DMS53 treated with DMSO at 0.1 percent for 48 hours (cell line): ENCODE measurements around the gene B3GNT5.

Experiments
- DNase-seq: peaks from one replicate; lab custom pipeline; 2025; ENCODE audit not compliant: unreplicated experiment; lab: John Stamatoyannopoulos, UW

The B3GNT5 gene

DNA sequence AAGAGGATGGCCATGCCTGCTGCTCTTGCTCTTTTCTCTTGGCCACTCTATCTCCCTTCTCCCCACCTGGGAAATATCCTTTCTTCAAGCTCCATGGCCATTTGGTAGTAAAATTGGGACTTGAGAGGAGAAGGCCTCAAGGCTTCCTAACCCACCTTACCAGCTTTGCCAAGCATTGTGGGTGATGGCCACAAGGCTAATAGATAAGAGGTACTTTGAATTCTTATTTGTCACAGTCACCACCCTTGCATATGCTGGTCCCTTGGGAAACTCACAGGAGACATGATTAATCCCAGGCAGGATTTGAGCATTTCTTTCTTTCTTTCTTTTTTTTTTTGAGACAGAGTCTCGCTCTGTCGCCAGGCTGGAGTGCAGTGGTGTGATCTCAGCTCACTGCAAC lies 37.2 kb downstream of the B3GNT5 start:
- no peak for DNase-seq

DNA sequence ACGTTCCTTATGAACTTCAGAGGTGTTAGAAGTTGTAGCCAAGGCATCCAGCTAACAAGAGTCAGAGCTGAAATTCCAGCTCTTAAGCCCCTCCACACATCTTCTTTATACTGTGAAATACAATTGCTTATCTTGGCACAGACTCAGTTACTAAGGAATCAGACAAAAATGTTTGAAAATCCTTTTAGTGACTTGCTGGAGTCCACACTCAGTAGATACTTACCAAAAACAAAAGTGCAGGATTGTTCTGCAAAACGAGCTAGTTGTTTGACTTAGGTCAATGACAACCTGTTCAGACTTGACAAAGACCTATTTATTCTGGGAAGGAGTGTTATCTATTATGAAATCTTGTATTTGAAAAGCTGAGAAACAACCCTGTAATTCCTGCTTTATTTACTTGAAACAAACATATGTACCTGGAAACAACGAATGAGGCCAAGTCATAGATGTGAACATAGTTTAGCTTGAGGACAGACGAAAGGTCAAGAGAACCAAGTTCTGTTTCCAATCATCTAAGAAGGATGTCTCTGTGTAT lies 38.5 kb downstream of the B3GNT5 start:
- DNase-seq: no peak

DNA sequence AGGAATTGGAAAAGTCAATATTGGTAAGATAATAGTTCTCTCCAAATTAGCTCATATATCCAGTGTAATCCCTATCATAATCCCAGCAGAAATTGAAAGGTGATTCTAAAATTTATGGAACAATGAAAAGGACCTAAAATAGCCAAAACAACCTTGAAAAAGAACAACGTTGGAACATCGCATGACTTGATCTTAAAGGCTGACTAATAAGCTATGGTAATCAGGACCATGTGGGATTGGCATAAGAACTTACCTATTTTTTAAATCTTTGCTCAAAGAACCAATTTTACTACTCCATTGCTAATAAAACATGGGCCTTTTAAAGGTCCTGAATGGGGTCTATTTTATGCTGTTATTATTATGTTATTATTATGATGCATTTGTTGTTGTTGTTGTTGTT lies 40.9 kb downstream of the B3GNT5 start:
- no peak for DNase-seq

DNA sequence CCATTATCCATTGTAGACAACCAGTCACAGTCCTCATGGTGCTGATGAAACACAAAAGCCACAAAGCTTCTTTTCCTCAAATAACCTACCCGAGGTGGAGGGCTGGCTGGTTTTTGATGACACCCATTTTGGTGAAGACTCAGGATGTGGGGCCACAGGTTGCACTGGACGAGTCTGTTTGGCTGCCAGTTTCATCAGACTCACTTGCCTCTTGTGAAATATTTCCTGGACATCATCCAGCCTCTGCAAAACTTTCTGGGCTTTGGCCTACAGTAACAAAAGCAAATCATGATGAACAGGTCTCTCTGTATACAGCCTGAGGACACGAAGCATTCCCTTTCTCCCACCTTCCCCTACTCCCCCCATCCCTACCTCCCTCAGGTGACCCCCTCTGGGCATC lies 42.2 kb downstream of the B3GNT5 start:
- DNase-seq: no peak

DNA sequence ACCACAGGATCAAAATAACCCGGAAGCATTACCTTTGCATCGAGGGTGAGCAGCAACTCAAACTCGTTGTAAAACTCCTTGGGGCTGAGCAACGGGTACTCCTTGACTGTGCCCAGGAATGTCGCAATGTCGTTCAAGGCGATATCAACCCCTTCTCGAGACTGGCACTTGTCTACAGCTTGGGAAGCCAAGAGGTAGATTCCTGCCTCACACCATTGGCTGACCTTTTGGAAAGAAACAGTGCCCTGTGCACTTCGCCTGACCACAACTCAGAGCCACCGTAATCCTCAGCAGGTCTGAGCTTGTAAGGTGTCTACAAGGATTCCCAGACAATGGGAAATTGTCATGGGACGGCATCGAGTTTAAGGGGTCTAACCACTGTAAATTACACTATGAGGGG lies 43.9 kb downstream of the B3GNT5 start:
- DNase-seq: no peak

DNA sequence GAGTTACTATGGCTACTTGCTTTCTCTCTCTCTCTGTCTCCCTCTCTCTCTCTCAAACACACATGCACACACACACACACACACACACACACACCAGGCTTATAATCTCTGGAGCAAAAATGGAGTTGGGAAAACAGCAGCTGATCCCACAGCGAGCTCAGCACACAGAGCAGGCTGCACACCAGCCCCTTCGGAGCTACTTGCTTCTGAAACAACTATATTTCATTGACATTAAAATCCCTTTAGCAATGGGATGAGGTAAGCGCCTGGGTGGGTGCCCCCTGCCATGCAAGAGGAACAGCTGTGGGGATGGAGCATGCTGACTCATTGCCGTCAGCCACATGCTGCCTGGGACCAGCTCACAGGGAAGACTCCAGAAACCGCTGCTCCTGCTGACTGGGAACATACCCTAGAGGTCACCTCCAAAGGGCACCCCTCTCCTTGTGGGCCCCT lies 45.7 kb downstream of the B3GNT5 start:
- DNase-seq: peak; percentile 23

DNA sequence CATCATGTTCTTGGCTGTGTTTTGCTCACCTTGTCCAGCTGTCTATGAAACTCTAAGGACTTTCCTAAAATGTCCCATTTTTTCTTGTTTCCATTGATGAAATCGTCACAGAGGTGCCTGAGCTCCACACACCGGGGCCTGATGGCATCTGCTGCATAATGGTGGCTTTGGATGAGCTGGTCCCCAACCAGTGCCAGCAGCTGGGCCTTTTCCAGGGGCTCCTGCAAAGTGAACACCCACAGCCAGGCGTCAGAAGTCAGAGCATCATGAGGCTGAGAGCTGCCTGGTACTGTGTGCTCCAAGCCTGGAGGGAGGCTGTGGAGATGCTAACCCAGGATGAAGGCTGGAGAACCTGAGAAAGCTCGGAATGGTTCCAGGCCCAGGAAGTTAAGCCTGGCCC lies 46.9 kb downstream of the B3GNT5 start:
- DNase-seq: no peak

DNA sequence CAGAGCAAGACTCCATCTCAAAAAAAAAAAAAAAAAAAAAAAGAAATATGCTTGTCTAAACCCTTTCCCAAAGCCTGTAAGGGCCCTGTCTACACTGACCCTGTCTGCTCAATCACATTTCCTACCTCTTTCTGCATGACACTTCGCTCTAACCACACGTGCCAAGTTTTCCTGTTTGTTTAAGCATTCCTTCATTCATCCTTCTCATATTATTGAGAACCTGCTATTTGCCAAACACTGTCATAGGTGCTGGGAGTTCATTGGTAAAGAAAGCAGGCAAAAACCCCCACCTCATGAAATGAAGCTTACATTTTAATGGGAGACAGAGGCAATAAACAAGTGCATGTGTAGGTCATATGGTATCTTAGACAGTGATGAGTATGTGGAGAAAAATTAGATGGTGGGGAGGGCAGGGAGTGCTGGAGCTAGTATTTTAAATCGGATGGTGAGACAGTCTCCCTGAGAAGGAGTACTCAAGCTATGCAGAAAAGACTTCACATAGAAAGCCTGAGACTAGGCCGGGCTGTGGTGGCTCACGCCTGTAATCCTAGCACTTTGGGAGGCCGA lies 48.0 kb downstream of the B3GNT5 start:
- no peak for DNase-seq

DNA sequence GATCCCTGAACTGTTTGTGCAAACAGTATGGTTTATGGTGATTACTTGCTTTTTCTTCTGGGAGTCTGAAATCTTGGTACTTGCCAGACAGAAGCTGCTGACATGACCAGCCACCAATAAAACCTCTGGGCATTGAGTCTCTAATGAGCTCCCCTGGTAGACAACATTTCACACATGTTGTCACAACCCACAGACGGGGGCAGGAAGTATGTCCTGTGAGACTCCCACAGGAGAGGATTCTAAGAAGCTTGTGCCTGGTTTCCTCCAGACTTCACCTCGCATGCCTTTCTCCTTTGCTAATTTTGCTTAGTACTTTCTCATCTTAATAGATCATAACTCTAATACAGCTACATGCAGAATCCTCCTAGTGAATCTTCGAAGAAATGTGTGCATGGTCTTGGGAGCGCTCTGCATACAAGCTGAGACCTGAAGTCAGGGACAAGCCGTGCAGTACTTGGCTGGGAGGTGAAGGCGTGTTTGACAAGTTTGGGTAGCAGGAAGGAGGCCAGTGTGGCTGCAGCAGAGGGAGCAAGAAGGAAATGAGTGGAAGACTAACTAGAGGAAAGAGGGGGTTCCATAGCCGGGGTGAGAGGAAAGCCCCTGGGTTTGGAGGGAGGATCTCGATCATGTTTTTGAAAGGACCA lies 49.0 kb downstream of the B3GNT5 start:
- no peak for DNase-seq

DNA sequence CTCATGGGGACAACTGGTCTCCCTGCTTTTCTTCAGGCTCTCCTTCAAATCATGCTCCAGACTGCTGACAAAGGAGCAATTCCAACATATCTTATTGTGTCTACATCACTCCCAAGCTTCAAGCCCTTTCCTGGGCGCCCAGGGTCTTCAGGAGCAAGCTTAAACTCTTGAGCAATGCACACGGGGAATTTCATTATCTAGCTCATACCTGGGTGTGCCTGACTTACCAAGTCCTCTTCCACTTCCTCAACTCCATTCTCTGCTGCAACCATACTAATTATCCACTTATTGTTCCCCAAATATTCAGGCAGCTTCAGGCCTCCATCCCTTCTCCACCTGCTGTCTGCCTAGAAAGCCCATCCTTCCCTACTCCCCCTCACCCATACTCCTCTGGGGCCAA lies 50.6 kb downstream of the B3GNT5 start:
- no peak for DNase-seq

DNA sequence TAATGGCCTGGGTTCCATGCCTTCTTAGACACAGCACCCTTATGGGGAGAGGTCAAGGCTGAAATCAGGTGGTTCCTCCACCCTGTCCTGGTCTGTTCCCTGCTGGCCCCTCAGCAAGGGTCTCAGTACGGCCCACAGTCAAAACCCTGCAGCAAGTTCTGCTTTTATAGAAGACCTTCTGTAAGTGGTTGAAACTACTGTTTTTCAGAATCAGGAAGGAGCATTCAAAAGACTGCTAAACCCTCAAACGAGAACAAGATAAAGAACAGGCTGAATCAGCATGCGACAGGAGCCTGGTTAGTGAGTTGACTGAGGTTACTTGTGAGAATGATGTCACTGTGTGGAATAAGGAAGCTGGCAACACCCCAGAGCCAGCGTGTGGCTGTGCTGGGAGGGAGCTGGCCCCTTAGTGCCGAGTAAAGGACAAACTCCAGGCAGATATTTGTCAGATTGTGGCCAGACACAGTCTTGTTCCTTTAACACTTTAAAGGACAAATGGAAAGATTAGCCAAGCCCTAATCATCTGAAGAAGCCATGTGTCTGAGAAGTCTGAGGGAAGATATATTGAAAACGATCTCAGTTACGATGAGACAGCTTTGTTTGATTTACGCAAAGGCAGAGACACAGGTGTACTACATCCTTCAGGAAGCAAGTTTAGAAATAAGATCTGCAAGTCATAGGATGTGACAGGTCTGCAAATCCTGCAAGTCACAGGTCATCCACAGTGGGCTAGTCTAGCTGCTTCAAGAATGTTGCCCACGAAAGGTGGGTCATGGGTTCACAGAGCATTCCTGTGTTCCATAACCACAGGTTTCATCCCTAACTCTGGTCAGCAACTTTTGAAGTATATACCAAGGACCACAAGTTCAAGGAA lies 54.0 kb downstream of the B3GNT5 start:
- peak; percentile 56 for DNase-seq

DNA sequence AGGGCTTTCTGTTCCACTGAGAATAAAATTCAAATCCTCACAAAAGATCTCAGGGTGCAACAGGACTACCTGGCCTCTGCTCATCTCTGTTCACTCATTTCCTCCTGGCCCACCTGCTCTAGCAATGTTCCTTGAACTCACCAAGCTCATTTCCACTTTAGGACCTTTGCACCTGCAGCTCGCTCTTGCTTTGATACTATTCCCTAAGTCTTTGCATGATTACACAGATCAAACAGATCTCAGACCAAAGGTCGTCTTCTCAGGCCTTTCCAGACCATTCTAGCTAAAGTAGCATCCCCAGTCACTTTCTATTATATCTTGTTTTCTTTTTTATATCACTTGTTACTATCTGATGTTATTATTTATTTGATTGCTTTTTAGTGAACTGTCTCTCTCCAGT lies 54.7 kb downstream of the B3GNT5 start:
- no peak for DNase-seq

DNA sequence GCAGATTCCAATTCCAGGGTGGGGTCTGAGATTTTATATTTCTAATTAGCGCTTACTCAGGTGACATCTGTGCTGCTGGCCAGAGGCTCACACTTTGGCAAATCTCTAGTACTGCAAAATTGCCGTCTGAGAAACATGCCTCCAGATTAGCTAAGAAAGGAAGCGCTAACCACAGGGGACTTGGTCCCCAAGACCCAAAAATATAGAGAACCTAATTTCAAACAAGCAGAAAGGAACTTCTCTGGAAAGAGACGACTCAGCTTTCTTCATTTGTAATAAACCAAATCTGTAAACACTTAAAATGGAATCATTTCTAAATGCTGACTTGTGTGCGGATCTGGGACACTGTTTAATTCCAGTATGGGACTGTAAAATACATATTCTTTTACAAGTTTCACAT lies 55.7 kb downstream of the B3GNT5 start:
- DNase-seq: no peak

DNA sequence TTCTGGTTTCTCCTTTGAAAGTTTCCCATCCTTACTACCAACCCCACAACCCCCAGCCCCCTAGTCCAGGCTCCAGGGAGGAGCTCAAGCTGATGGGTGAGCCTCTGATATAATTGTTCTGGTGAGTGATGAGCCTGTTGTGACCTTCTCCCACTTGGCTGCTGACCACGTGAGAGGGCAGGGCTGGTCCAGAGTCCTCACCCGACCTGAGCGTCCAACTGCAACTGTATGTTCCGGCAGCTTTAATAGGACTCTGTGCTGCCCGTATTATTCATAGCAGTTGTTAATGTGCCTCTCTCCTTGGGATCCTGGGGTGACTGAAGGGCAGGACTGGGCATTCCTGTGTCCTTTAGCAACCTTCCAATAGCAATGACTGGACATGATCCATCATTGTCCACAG lies 56.2 kb downstream of the B3GNT5 start:
- DNase-seq: no peak

DNA sequence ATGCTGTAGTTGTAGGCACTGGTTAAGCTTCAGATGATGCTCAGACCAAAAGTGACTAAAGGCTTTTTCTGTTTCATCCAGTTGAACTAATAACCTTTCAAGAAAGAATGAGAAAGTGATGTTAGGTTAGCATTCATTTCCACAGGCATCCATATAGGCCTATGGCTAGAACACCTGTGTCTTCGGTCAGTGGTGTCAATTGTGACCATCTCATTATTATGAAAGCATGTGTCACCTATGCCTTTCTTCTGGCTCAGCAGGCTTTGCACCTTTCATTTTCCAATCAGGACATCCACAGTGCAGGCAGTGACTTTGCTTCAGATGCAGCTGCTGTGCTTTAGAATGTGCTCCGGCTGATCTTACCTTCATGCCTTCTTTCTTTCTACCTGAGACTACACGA lies 57.9 kb downstream of the B3GNT5 start:
- no peak for DNase-seq

DNA sequence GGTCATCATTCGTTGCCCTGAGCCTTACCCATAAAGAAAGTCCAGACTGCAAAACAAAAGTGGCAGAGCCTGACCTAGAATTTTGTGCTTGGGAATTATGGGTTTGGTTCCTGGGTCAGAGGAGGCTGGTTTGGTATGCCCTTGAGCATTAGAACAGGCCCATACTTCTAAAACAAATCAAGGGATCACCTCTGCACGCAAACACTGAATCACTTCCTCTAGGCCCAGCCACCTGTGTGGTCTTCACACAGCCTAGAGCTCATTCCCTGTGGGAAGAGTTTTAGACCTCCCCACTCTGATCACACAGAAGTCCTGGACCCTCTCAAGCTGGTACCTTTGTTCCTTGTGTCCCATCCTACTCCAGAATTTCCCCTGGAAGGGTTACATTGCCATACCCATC lies 59.4 kb downstream of the B3GNT5 start:
- no peak for DNase-seq

DNA sequence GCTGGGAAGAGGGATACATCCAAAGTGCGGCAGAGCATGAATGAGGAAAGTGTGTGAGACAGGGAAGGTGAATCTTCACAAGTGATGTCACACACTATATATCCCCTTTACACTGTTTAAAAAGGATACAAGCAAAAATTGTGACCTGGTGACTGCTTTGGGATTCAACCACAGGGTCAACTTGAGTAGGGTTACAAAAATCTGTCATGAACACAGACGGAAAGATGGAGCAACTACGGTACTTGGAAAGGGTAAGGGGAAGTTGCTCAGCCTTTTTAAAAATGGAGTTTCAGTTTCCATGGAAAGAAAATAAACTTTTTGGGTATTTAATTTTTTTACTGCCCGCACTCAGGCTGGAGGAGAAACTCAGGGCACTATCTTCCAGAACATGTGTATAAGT lies 60.3 kb downstream of the B3GNT5 start:
- no peak for DNase-seq

DNA sequence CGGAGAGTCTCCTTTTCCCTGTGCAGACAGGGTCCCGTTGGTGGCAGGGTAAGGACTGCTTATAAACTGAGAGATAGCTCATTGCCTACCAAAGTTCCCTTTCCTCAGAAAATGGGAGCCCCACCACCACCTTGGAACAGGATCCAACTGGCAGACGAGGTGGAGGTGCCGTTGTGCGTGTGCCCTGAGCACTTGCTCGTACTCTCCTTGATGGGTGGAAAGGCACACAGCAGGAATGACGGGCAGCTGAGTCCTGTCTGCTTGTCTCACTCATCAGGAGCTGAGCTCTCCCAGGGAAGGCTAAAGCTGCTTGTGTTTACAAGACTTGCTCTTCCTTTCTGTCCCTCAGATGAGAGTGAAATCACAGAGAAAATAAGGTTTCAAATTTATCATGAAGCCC lies 60.7 kb downstream of the B3GNT5 start:
- no peak for DNase-seq

DNA sequence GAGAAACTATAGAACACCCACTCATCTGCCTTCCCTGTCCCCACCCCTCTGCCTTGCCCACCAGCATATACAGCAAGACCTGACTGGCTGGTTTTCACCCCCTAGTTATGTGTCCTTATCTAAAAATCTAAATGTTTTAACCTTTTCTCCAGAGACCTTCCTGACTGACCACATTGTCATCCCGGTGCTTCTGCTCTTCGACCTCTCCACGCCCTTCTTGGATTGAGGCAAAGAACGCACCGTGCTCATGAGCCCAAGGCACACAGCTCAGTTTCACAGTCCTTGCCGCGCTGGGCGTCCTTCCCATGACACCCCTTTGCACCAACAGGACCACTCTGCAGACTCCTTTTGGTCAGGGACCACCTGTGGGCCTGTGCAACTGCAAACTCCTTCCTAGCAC lies 62.7 kb downstream of the B3GNT5 start:
- DNase-seq: no peak

DNA sequence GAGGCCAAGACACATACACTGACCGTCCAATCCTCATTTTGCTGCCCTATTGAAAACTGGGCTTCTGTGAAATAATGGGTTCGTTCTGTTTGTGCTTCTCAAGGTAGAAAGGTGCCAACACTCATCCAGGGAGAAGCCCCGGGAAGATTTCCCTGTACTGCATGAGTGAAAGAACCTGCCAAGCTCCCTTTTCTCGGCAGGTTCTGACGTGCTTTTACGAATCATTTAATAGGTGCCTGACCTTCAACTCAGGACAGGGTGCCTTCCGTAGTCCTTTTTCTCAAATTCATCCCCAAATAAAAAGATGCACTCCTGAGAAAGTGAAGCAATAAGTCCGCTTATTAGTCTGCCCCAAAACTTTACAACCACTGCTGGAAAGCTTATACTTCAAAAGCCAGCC lies 64.2 kb downstream of the B3GNT5 start:
- DNase-seq: no peak

DNA sequence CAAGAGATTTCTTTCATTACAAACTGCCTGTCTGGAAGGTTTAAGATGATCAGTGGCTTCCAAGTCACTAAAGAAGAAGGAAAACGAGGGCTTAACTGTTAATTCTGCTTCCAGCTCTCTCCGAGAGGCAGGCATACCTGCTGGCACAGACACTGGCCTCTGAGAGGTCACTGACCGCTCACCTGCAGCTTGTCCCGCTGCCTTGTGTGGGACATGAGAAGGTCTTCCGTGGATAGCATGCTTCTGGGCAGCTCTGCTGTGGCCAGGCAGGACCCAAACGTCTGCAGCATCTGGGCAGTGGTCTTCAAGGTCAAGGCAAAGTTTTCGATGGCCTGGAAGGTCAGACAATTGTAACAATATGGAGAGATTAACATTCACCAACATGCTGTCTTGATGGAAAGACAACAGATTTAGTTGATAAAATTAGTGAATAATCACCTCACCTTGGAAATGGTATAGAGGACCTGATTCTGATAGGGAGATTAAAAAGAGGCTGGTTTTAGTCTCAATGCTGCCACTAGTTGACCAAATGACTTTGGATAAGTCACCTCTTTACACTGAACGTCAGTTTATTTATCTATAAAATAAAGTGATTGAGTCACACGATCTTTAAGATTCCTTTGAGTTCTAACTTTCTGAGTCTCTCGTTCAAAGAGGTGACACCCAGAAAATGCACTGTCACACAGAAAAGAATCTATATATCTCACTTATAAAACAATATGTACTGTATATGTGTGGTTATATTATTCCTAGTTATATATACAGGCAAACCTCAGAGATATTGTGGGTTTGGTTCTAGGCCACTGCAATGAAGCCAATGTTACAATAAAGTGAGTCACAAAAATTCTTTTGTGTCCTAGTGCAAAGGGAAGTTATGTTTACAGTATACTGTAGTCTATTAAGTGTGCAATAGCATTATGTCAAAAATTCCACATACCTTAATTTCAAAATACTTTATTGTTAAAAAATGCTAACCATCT lies 65.1 kb downstream of the B3GNT5 start:
- DNase-seq: no peak
